Posterior cingulate gyrus (tissue), 11 donors: Measurements from ENCODE around the gene SLC30A3.
"Not testable (repeated sequence)": the region's sequence is repeated elsewhere in the genome, so short reads cannot be mapped to it uniquely, and the experiment has no call there.

Source experiments
- DNase-seq, 10 donors: peaks; one replicate each; pipeline versions ENCODE4 v3.0.0 to v3.0.0-alpha.2; 2020 to 2021; ENCODE audit warnings: mixed read lengths in 3 of 10
- intact Hi-C: fragments of 100-400 bp; cut with DNase I; formaldehyde crosslinking; loops from one replicate; pipeline ENCODE4 v1.15.1; 2023

The SLC30A3 gene

GRCh38 chr2:27291865-27292264 is 29.0 kb upstream of the SLC30A3 start:
- intact Hi-C loops = no loop called here
- DNase-seq = no peak

- intact Hi-C loops = no loop called here
- DNase-seq = no peak
Measured at GRCh38 chr2:27290549-27290948, 27.7 kb upstream of the SLC30A3 start.

GRCh38 chr2:27288610-27289009 is 25.8 kb upstream of the SLC30A3 start:
- no peak for DNase-seq
- intact Hi-C loops = no loop called here

GRCh38 chr2:27285481-27285880 is 22.6 kb upstream of the SLC30A3 start:
- intact Hi-C loops = no loop called here

GRCh38 chr2:27284996-27285395 is 22.1 kb upstream of the SLC30A3 start:
- intact Hi-C loops = loop anchor here (5.0 kb wide), 1 partner anchor 188 kb away; no protein-coding TSS in a partner anchor
- DNase-seq = peak in 3 of 10 donors; percentile 18 to 91 (median 62)

More at GRCh38 chr2:27285481-27285880, 22.6 kb upstream of the SLC30A3 start:
- DNase-seq = no peak

- intact Hi-C loops = loop anchor here (5.0 kb wide), 1 partner anchor 186 kb away; no protein-coding TSS in a partner anchor
- DNase-seq = no peak
Measured at GRCh38 chr2:27282892-27283291, 20.0 kb upstream of the SLC30A3 start.

GRCh38 chr2:27281855-27282559 is 19.2 kb upstream of the SLC30A3 start, which contains the start of gene TRIM54:
Gene TRIM54 (plus strand): TSS chr2:27282429. CDS start chr2:27282732, 303 bp downstream.
- no peak for DNase-seq
- intact Hi-C loops = loop anchor here (5.0 kb wide), 1 partner anchor 185 kb away; no protein-coding TSS in a partner anchor

GRCh38 chr2:27281442-27281841 is 18.6 kb upstream of the SLC30A3 start:
- DNase-seq = no peak
- intact Hi-C loops = loop anchor here (5.0 kb wide), 1 partner anchor 184 kb away; no protein-coding TSS in a partner anchor

GRCh38 chr2:27280826-27281225 is 18.0 kb upstream of the SLC30A3 start:
- intact Hi-C loops = loop anchor here (5.0 kb wide), 1 partner anchor 184 kb away; no protein-coding TSS in a partner anchor
- DNase-seq = no peak

GRCh38 chr2:27278010-27278409 is 15.2 kb upstream of the SLC30A3 start:
- no peak for DNase-seq
- intact Hi-C loops = no loop called here

GRCh38 chr2:27275211-27276150 is 12.6 kb upstream of the SLC30A3 start, which contains the start of gene DNAJC5G:
Gene DNAJC5G (plus strand): TSS chr2:27275433. CDS start chr2:27276729, 1,296 bp downstream.
- intact Hi-C loops = no loop called here
- DNase-seq = no peak

- intact Hi-C loops = not testable (repeated sequence)
Measured at GRCh38 chr2:27272537-27273522, 10.0 kb upstream of the SLC30A3 start.

GRCh38 chr2:27271631-27272340 is 8.9 kb upstream of the SLC30A3 start:
- no peak for DNase-seq
- intact Hi-C loops = no loop called here

More at GRCh38 chr2:27272537-27273522, 10.0 kb upstream of the SLC30A3 start:
- not testable (repeated sequence) for DNase-seq

GRCh38 chr2:27270670-27271069 is 7.8 kb upstream of the SLC30A3 start:
- intact Hi-C loops = no loop called here
- no peak for DNase-seq

GRCh38 chr2:27270131-27270530 is 7.3 kb upstream of the SLC30A3 start:
- no peak for DNase-seq
- intact Hi-C loops = no loop called here

- DNase-seq, intact Hi-C loops: not testable (repeated sequence)
Measured at GRCh38 chr2:27268296-27268695, 5.4 kb upstream of the SLC30A3 start.

GRCh38 chr2:27265536-27265870 is 2.7 kb upstream of the SLC30A3 start:
- intact Hi-C loops = no loop called here
- DNase-seq = peak in 1 of 10 donors; percentile 7

GRCh38 chr2:27264753-27265535 is 2.1 kb upstream of the SLC30A3 start:
- intact Hi-C loops = no loop called here
- DNase-seq = peak in 7 of 10 donors; percentile 43 to 93 (median 53)
